Gastrocnemius medialis (tissue), 4 donors: Measurements from ENCODE around the gene ZBED5. TPM values are rescaled to one million over a fixed set of nuclear protein-coding genes. Genes with fewer than 3 reads are reported as not detected.
A peak's percentile ranks its signal among the peaks of the same experiment; 100 is the strongest.

ENCODE experiments used
- ATAC-seq, 2 donors: fragments of 150-250 bp; one replicate each; pipeline ENCODE4 v1.9.1; 2016
- DNase-seq, 2 donors: peaks; one replicate each; pipeline ENCODE4 v3.0.0-alpha.2; 2019
- H3K27ac ChIP-seq, 4 donors: fragments of 200-600 bp; sonication (generic); 1 replicate in 1 of 4; 2 replicates in 3 of 4; pipeline ENCODE4 v1.5.1; 2016 to 2018; ENCODE audit warnings: mild to moderate bottlenecking in 2 of 4, moderate library complexity in 1 of 4
- H3K27me3 ChIP-seq, 3 donors: fragments of 200-600 bp; sonication (generic) in 2 of 3; 1 replicate in 1 of 3; 2 replicates in 2 of 3; pipeline versions ENCODE4 v1.5.1 to v1.6.0; 2016 to 2019; ENCODE audit warnings: mild to moderate bottlenecking in 1 of 3, moderate library complexity in 1 of 3
- H3K36me3 ChIP-seq, 2 donors: fragments of 200-600 bp; sonication (generic) in 1 of 2; one replicate each; pipeline ENCODE4 v1.5.1; 2017 to 2018
- H3K4me1 ChIP-seq, 2 donors: fragments of 200-600 bp; sonication (generic) in 1 of 2; one replicate each; pipeline ENCODE4 v1.5.1; 2016 to 2017; ENCODE audit warnings: mild to moderate bottlenecking in 2 of 2
- H3K4me3 ChIP-seq, 4 donors: fragments of 200-600 bp; sonication (generic) in 3 of 4; 1 replicate in 1 of 4; 2 replicates in 3 of 4; pipeline ENCODE4 v1.5.1; 2016 to 2019; ENCODE audit warnings: mild to moderate bottlenecking in 2 of 4
- H3K9me3 ChIP-seq, 3 donors: fragments of 200-600 bp; sonication (generic) in 2 of 3; 1 replicate in 1 of 3; 2 replicates in 2 of 3; pipeline ENCODE4 v1.5.1; 2016 to 2019
- POLR2A ChIP-seq, 2 donors: fragments of 450-650 bp; IDR thresholded peaks; one replicate each; pipeline ENCODE4 v1.6.1; 2017; ENCODE audit warnings: antibody characterized with exemption in 2 of 2, mild to moderate bottlenecking in 2 of 2, moderate library complexity in 2 of 2
- in situ Hi-C, 4 donors: fragments of 200-750 bp; cut with MboI; loops; one replicate each; pipeline versions ENCODE4 v1.15.0 to v1.8.0; 2017; ENCODE audit warnings: low sequenced_read_pairs in 4 of 4
- intact Hi-C: fragments of 100-400 bp; cut with DNase I; formaldehyde crosslinking; loops from one replicate; pipeline ENCODE4 v1.15.1; 2023; ENCODE audit warnings: low total_unique reads
- total RNA-seq, 4 donors: library from RNA; depleted of rRNA; stranded (reverse); fragments of >200 nt; gene quantifications; one replicate each; pipeline versions ENCODE4 v1.1.0 to v1.2.3, GENCODE V29; 2016
- TF ChIP-seq, protein P1 (sequence below), 5 experiments: fragments of 450-650 bp in 3 of 5; fragments of 200-600 bp in 2 of 5; sonication (generic) in 2 of 5; IDR thresholded peaks in 4 of 5; conservative IDR thresholded peaks in 1 of 5; 1 replicate in 4 of 5; 2 replicates in 1 of 5; pipeline ENCODE4 v1.5.1; 2016 to 2019; ENCODE audit warnings: antibody characterized with exemption in 5 of 5, mild to moderate bottlenecking in 3 of 5, moderate library complexity in 3 of 5

ZBED5 gene
- total RNA-seq, 4 donors from 2014 or later: 11.3 to 36.3 (median 18.5) TPM

DNA sequence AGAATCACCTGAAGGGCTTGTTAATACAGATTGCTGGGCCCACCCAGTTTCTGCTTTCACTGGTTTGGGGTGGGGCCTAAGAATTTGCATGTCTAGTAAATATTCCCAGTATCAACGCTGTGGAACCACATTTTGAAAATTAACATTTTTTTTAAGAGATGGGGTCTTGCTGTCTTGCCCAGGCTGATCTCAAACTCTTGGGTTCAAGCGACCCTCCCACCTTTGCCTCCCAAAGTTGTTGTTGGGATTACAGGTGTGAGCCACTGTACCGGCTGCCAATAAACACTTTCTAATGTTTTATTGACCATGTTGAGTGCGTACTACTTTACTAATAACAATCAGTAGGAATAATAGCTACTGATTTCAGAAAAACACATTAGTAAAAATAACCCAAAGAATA is 51.6 kb downstream of the ZBED5 start:
- intact Hi-C loops: loop anchor here (5.0 kb wide), 2 partner anchors 54 to 126 kb away; partner anchors contain the start of gene CTR9
- no peaks in the 10 kb centered on the region for H3K9me3 ChIP-seq
- ATAC-seq (no peak), DNase-seq (no peak)
- peak overlapping the region; percentile 94 to 99 (median 97) for H3K27ac ChIP-seq
- H3K4me1 ChIP-seq: peaks cover 29 to 37% of the 10 kb centered on the region in 2 donors
- no peak for TF ChIP-seq POLR2A (IDR thresholded peaks at IDR 0.05)
- TF ChIP-seq, protein P1, sequence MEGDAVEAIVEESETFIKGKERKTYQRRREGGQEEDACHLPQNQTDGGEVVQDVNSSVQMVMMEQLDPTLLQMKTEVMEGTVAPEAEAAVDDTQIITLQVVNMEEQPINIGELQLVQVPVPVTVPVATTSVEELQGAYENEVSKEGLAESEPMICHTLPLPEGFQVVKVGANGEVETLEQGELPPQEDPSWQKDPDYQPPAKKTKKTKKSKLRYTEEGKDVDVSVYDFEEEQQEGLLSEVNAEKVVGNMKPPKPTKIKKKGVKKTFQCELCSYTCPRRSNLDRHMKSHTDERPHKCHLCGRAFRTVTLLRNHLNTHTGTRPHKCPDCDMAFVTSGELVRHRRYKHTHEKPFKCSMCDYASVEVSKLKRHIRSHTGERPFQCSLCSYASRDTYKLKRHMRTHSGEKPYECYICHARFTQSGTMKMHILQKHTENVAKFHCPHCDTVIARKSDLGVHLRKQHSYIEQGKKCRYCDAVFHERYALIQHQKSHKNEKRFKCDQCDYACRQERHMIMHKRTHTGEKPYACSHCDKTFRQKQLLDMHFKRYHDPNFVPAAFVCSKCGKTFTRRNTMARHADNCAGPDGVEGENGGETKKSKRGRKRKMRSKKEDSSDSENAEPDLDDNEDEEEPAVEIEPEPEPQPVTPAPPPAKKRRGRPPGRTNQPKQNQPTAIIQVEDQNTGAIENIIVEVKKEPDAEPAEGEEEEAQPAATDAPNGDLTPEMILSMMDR (IDR thresholded peaks at IDR 0.05 in 4 of 5, conservative IDR thresholded peaks at IDR 0.05 in 1 of 5): no peak
- no peaks in the 10 kb centered on the region for H3K27me3 ChIP-seq
- peak overlapping the region in 2 of 4 donors; percentile 87 to 95 for H3K4me3 ChIP-seq
- peaks cover 4 to 60% of the 10 kb centered on the region in 2 donors for H3K36me3 ChIP-seq
- in situ Hi-C loops: loop anchor here in 2 of 4 donors (10.0 to 25.0 kb wide), 2 partner anchors 49 to 331 kb away; partner anchors contain the start of gene ZBED5 (in 1 of the 2)

DNA sequence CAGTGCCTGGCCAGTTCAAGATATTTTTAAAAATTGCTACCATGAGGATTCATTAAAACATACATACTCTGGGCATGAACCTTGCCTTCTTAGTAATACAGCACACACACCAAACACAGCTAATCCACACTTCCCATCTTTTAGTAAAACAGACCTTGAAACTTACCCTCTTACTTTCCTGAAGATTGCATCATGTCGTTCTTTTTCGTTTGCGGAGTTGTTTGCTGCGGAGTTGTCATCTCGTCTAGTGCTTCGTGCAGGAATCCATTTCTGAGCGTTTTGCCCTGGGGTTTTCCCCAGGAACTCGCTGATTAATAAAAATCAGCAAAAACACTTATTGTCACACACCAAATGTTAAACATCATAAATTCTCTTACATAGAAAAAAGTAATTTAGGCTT is 52.1 kb downstream of the ZBED5 start:
- Histone ChIP-seq H3K4me1 (peaks cover 29 to 37% of the 10 kb centered on the region in 2 donors), H3K36me3 (peaks cover 7 to 64% of the 10 kb centered on the region in 2 donors), H3K27me3 (no peaks in the 10 kb centered on the region), H3K4me3 (no peak overlapping the region), H3K27ac (peak overlapping the region; percentile 94 to 99 (median 97)), H3K9me3 (no peaks in the 10 kb centered on the region)
- TF ChIP-seq, protein P1 (IDR thresholded peaks at IDR 0.05 in 4 of 5, conservative IDR thresholded peaks at IDR 0.05 in 1 of 5): no peak
- no peak for TF ChIP-seq POLR2A (IDR thresholded peaks at IDR 0.05)
- in situ Hi-C loops: loop anchor here in 2 of 4 donors (10.0 to 25.0 kb wide), 2 partner anchors 49 to 332 kb away; partner anchors contain the start of gene ZBED5 (in 1 of the 2)
- intact Hi-C loops: loop anchor here (5.0 kb wide), 2 partner anchors 53 to 127 kb away; partner anchors contain the start of gene CTR9
- ATAC-seq: no peak
- no peak for DNase-seq

DNA sequence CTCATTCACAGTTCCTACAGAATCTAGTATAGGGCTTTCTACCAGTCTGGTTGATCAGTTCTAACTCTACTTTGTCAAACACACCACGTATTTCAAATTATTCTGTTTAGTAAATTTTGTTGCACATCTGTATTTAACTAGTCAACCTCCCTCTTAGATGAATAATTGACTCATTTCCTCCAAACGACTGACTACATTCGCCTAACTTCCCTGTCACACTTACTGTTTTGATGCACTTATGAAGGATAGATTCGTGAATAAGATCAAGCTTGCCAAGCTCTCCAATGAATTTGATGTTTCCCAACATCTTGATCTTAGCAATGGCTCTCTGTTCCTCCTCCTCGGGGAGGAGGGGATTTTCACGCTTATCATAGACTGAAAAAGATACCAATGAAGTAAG is 54.2 kb downstream of the ZBED5 start:
- TF ChIP-seq, protein P1 (IDR thresholded peaks at IDR 0.05 in 4 of 5, conservative IDR thresholded peaks at IDR 0.05 in 1 of 5): no peak
- TF ChIP-seq POLR2A (IDR thresholded peaks at IDR 0.05): no peak
- H3K27ac ChIP-seq: peak overlapping the region in 1 of 4 donors; percentile 19
- no peaks in the 10 kb centered on the region for H3K27me3 ChIP-seq
- no peak for DNase-seq
- H3K4me3 ChIP-seq: no peak overlapping the region
- ATAC-seq: no peak
- H3K36me3 ChIP-seq: peaks cover 18 to 85% of the 10 kb centered on the region in 2 donors
- H3K9me3 ChIP-seq: no peaks in the 10 kb centered on the region
- peaks cover 29 to 37% of the 10 kb centered on the region in 2 donors for H3K4me1 ChIP-seq
- in situ Hi-C loops: loop anchor here in 3 of 4 donors (5.0 to 25.0 kb wide), 4 partner anchors 46 to 334 kb away; partner anchors contain the start of gene ZBED5 (in 2 of the 3)
- intact Hi-C loops: no loop called here

Other genes starting within 250 kb of the ZBED5 start
- gene IRAG1, start 164.3 kb downstream of the ZBED5 start, total RNA-seq: 1 to 10 TPM; 1.6 to 7.6 (median 3.6) TPM
- gene CTR9, start 106.8 kb downstream of the ZBED5 start, total RNA-seq: 10 to 100 TPM; 18.3 to 22.2 (median 20.4) TPM
- gene EIF4G2, start 49.1 kb downstream of the ZBED5 start, total RNA-seq: 100 to 1,000 TPM; 397 to 521 (median 465) TPM